WTC11 (cell line): ENCODE measurements around the gene RWDD4. TPM values are rescaled to one million over a fixed set of nuclear protein-coding genes. Genes with fewer than 3 reads are reported as not detected.

Experiments used
- ATAC-seq: fragments of 200-7000 bp; cut with Tn5 transposase; 2 replicates; pipeline ENCODE4 v1.10.0; 2021; ENCODE audit warnings: mild to moderate bottlenecking, moderate library complexity
- CTCF ChIA-PET: fragments of 300-600 bp; sonication (Branson Sonifier 250); formaldehyde crosslinking; loops from one replicate; lab custom pipeline; 2021; ENCODE audit warnings: antibody characterized with exemption; lab: Charles Lee
- POLR2A ChIA-PET: fragments of 350-600 bp; sonication (Branson Sonifier 250); formaldehyde crosslinking; loops from one replicate; lab custom pipeline; 2021; ENCODE audit warnings: antibody characterized with exemption; lab: Charles Lee
- DNase-seq: peaks from one replicate; pipeline ENCODE4 v3.0.0; 2021; ENCODE audit warnings: low spot score
- H3K27ac Mint-ChIP-seq: 2 replicates; pipeline ENCODE4 v1.8.0; 2021; ENCODE audit warnings: mixed read lengths
- H3K27me3 Mint-ChIP-seq: 2 replicates; pipeline ENCODE4 v1.8.0; 2021; ENCODE audit warnings: low read depth, mild to moderate bottlenecking, moderate library complexity, mixed read lengths
- H3K36me3 Mint-ChIP-seq: 2 replicates; pipeline ENCODE4 v1.8.0; 2021; ENCODE audit warnings: mixed read lengths
- H3K4me1 Mint-ChIP-seq: 2 replicates; pipeline ENCODE4 v1.8.0; 2022; ENCODE audit warnings: mixed read lengths
- H3K4me3 Mint-ChIP-seq: 2 replicates; pipeline ENCODE4 v1.8.0; 2021; ENCODE audit warnings: mild to moderate bottlenecking, moderate library complexity, mixed read lengths
- H3K9me3 Mint-ChIP-seq: 2 replicates; pipeline ENCODE4 v1.8.0; 2021; ENCODE audit warnings: mixed read lengths
- CREB1 ChIP-seq: sonication (generic); formaldehyde crosslinking; IDR thresholded peaks from 2 replicates; pipeline ENCODE4 v1.8.0; 2023; ENCODE audit warnings: mild to moderate bottlenecking, missing genetic modification reagents
- CREM ChIP-seq: sonication (generic); formaldehyde crosslinking; IDR thresholded peaks from 2 replicates; pipeline ENCODE4 v1.8.1; 2022; ENCODE audit warnings: mild to moderate bottlenecking, missing genetic modification reagents, moderate library complexity
- ETV6 ChIP-seq: sonication (generic); formaldehyde crosslinking; IDR thresholded peaks from 2 replicates; pipeline ENCODE4 v1.8.1; 2022; ENCODE audit warnings: mild to moderate bottlenecking, missing genetic modification reagents
- FOXJ3 ChIP-seq: sonication (generic); formaldehyde crosslinking; IDR thresholded peaks from 2 replicates; pipeline ENCODE4 v1.9.0; 2021; ENCODE audit warnings: missing genetic modification reagents, mild to moderate bottlenecking, borderline replicate concordance
- HMGA2 ChIP-seq: fragments of 250-450 bp; sonication (Bioruptor Pico); IDR thresholded peaks from 2 replicates; pipeline ENCODE4 v1.4.0; 2021; ENCODE audit warnings: mild to moderate bottlenecking, moderate library complexity
- MAX ChIP-seq: sonication (generic); formaldehyde crosslinking; IDR thresholded peaks from 2 replicates; pipeline ENCODE4 v1.8.0; 2022; ENCODE audit warnings: mild to moderate bottlenecking, missing genetic modification reagents
- MXD4 ChIP-seq: fragments of 250-450 bp; sonication (Bioruptor Pico); IDR thresholded peaks from 2 replicates; pipeline ENCODE4 v1.8.0; 2021; ENCODE audit warnings: mild to moderate bottlenecking, moderate library complexity, borderline replicate concordance
- NR2C2 ChIP-seq: sonication (generic); formaldehyde crosslinking; IDR thresholded peaks from 2 replicates; pipeline ENCODE4 v1.8.0; 2022; ENCODE audit warnings: mild to moderate bottlenecking, missing genetic modification reagents
- SP1 ChIP-seq: sonication (generic); formaldehyde crosslinking; conservative IDR thresholded peaks from 2 replicates; pipeline ENCODE4 v1.8.1; 2022; ENCODE audit warnings: missing genetic modification reagents
- TCF7 ChIP-seq: sonication (generic); formaldehyde crosslinking; IDR thresholded peaks from 2 replicates; pipeline ENCODE4 v1.8.0; 2022; ENCODE audit warnings: mild to moderate bottlenecking, low read depth, missing genetic modification reagents, moderate library complexity
- TEAD4 ChIP-seq: sonication (generic); formaldehyde crosslinking; IDR thresholded peaks from 2 replicates; pipeline ENCODE4 v1.8.0; 2022; ENCODE audit warnings: mild to moderate bottlenecking, missing genetic modification reagents
- TP53 ChIP-seq: sonication (generic); formaldehyde crosslinking; IDR thresholded peaks from 2 replicates; pipeline ENCODE4 v1.8.1; 2023; ENCODE audit warnings: mild to moderate bottlenecking, missing genetic modification reagents
- ZNF232 ChIP-seq: sonication (generic); formaldehyde crosslinking; IDR thresholded peaks from 2 replicates; pipeline ENCODE4 v1.8.0; 2022; ENCODE audit warnings: mild to moderate bottlenecking, missing genetic modification reagents
- ZNF317 ChIP-seq: sonication (generic); formaldehyde crosslinking; IDR thresholded peaks from 2 replicates; pipeline ENCODE4 v1.8.1; 2023; ENCODE audit warnings: low read depth, mild to moderate bottlenecking, moderate library complexity, missing genetic modification reagents, borderline replicate concordance
- total RNA-seq: library from RNA; stranded (reverse); gene quantifications from 3 replicates; pipeline ENCODE4 v1.2.3, GENCODE V29; 2021
- TF ChIP-seq, protein P1 (sequence below): sonication (generic); formaldehyde crosslinking; IDR thresholded peaks from 2 replicates; pipeline ENCODE4 v1.8.1; 2022; ENCODE audit warnings: missing genetic modification reagents, borderline replicate concordance
- TF ChIP-seq, protein P2 (sequence below): sonication (generic); formaldehyde crosslinking; IDR thresholded peaks from 2 replicates; pipeline ENCODE4 v1.8.0; 2023; ENCODE audit warnings: mild to moderate bottlenecking, missing genetic modification reagents
- TF ChIP-seq, protein P3 (sequence below): sonication (generic); formaldehyde crosslinking; IDR thresholded peaks from 2 replicates; pipeline ENCODE4 v1.8.0; 2022; ENCODE audit warnings: mild to moderate bottlenecking, missing genetic modification reagents
- TF ChIP-seq, protein P4 (sequence below): fragments of 250-450 bp; sonication (Bioruptor Pico); IDR thresholded peaks from 2 replicates; pipeline ENCODE4 v1.8.0; 2021; ENCODE audit warnings: mild to moderate bottlenecking
- TF ChIP-seq, protein P5 (sequence below): sonication (generic); formaldehyde crosslinking; IDR thresholded peaks from 2 replicates; pipeline ENCODE4 v1.8.1; 2023; ENCODE audit warnings: mild to moderate bottlenecking, moderate library complexity, missing genetic modification reagents

The RWDD4 gene
- total RNA-seq, 1 experiment from 2014 or later = 17.8 TPM

GRCh38 chr4:183686461-183686860 is 27.5 kb upstream of the RWDD4 start:
- H3K9me3 Mint-ChIP-seq = no peaks in the 10 kb centered on the region
- no peak overlapping the region for H3K27ac Mint-ChIP-seq
- peaks cover 30% of the 10 kb centered on the region for H3K36me3 Mint-ChIP-seq
- ChIA-PET POLR2A (no interaction called here), CTCF (no interaction called here)
- DNase-seq (no peak), ATAC-seq (no peak)
- no peak for TF ChIP-seq TP53 (CRISPR knock-in tag)
- no peak for TF ChIP-seq FOXJ3
- TF ChIP-seq ZNF317 (CRISPR knock-in tag) = no peak
- TF ChIP-seq MAX (CRISPR knock-in tag) = no peak
- TF ChIP-seq, protein P1, sequence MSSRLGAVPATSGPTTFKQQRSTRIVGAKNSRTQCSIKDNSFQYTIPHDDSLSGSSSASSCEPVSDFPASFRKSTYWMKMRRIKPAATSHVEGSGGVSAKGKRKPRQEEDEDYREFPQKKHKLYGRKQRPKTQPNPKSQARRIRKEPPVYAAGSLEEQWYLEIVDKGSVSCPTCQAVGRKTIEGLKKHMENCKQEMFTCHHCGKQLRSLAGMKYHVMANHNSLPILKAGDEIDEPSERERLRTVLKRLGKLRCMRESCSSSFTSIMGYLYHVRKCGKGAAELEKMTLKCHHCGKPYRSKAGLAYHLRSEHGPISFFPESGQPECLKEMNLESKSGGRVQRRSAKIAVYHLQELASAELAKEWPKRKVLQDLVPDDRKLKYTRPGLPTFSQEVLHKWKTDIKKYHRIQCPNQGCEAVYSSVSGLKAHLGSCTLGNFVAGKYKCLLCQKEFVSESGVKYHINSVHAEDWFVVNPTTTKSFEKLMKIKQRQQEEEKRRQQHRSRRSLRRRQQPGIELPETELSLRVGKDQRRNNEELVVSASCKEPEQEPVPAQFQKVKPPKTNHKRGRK (CRISPR knock-in tag) = no peak
- TF ChIP-seq NR2C2 (CRISPR knock-in tag) = no peak
- H3K4me1 Mint-ChIP-seq = no peaks in the 10 kb centered on the region
- no peak overlapping the region for H3K4me3 Mint-ChIP-seq
- no peaks in the 10 kb centered on the region for H3K27me3 Mint-ChIP-seq

DNA sequence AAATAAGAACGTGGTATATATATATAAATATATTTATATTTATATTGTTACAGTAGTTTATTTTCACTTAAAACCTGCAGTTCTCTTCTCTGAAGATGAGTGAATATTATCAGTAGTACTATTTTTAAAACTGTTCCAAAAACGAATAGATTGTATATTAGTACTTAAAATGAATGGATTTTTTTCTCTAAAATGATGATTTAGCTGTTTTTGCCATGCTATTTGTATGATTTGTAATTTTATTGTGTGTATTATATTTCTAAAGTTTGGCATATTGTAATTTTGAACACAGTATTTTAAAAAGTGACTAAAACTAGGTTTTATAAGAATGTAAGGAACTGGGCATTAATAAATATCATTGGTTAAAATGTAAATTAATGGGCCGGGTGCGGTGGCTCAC is 22.1 kb upstream of the RWDD4 start:
- ATAC-seq (no peak), DNase-seq (no peak)
- Mint-ChIP-seq H3K27me3 (no peaks in the 10 kb centered on the region), H3K27ac (no peak overlapping the region), H3K4me3 (no peak overlapping the region), H3K36me3 (peaks cover 54% of the 10 kb centered on the region), H3K4me1 (no peaks in the 10 kb centered on the region), H3K9me3 (no peaks in the 10 kb centered on the region)
- ChIA-PET CTCF (no interaction called here), POLR2A (interaction anchor here (0.8 kb wide), 1 partner anchor 1658 kb away, joined by 6 read pairs; no protein-coding TSS in a partner anchor)
- TF ChIP-seq, protein P2, sequence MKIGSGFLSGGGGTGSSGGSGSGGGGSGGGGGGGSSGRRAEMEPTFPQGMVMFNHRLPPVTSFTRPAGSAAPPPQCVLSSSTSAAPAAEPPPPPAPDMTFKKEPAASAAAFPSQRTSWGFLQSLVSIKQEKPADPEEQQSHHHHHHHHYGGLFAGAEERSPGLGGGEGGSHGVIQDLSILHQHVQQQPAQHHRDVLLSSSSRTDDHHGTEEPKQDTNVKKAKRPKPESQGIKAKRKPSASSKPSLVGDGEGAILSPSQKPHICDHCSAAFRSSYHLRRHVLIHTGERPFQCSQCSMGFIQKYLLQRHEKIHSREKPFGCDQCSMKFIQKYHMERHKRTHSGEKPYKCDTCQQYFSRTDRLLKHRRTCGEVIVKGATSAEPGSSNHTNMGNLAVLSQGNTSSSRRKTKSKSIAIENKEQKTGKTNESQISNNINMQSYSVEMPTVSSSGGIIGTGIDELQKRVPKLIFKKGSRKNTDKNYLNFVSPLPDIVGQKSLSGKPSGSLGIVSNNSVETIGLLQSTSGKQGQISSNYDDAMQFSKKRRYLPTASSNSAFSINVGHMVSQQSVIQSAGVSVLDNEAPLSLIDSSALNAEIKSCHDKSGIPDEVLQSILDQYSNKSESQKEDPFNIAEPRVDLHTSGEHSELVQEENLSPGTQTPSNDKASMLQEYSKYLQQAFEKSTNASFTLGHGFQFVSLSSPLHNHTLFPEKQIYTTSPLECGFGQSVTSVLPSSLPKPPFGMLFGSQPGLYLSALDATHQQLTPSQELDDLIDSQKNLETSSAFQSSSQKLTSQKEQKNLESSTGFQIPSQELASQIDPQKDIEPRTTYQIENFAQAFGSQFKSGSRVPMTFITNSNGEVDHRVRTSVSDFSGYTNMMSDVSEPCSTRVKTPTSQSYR (CRISPR knock-in tag) = no peak
- TF ChIP-seq SP1 (CRISPR knock-in tag) (no peak), ZNF232 (CRISPR knock-in tag) (no peak), ETV6 (CRISPR knock-in tag) (no peak), CREM (no peak)
- TF ChIP-seq, protein P1 (CRISPR knock-in tag) = no peak
- TF ChIP-seq, protein P3, sequence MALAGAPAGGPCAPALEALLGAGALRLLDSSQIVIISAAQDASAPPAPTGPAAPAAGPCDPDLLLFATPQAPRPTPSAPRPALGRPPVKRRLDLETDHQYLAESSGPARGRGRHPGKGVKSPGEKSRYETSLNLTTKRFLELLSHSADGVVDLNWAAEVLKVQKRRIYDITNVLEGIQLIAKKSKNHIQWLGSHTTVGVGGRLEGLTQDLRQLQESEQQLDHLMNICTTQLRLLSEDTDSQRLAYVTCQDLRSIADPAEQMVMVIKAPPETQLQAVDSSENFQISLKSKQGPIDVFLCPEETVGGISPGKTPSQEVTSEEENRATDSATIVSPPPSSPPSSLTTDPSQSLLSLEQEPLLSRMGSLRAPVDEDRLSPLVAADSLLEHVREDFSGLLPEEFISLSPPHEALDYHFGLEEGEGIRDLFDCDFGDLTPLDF (CRISPR knock-in tag) = no peak

- H3K27me3 Mint-ChIP-seq = no peaks in the 10 kb centered on the region
- DNase-seq = no peak
- no peak overlapping the region for H3K4me3 Mint-ChIP-seq
- no peak for ATAC-seq
- peaks cover 39% of the 10 kb centered on the region for H3K36me3 Mint-ChIP-seq
- no peaks in the 10 kb centered on the region for H3K4me1 Mint-ChIP-seq
- CTCF ChIA-PET = no interaction called here
- H3K9me3 Mint-ChIP-seq = no peaks in the 10 kb centered on the region
- POLR2A ChIA-PET = no interaction called here
- H3K27ac Mint-ChIP-seq = no peak overlapping the region
- no peak for TF ChIP-seq MXD4
- TF ChIP-seq TCF7 (CRISPR knock-in tag) = no peak
- TF ChIP-seq SP1 (CRISPR knock-in tag) = no peak
- TF ChIP-seq, protein P4, sequence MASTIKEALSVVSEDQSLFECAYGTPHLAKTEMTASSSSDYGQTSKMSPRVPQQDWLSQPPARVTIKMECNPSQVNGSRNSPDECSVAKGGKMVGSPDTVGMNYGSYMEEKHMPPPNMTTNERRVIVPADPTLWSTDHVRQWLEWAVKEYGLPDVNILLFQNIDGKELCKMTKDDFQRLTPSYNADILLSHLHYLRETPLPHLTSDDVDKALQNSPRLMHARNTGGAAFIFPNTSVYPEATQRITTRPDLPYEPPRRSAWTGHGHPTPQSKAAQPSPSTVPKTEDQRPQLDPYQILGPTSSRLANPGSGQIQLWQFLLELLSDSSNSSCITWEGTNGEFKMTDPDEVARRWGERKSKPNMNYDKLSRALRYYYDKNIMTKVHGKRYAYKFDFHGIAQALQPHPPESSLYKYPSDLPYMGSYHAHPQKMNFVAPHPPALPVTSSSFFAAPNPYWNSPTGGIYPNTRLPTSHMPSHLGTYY (CRISPR knock-in tag) = no peak
- no peak for TF ChIP-seq TEAD4 (CRISPR knock-in tag)
- TF ChIP-seq CREB1 (CRISPR knock-in tag) = no peak
- TF ChIP-seq, protein P5, sequence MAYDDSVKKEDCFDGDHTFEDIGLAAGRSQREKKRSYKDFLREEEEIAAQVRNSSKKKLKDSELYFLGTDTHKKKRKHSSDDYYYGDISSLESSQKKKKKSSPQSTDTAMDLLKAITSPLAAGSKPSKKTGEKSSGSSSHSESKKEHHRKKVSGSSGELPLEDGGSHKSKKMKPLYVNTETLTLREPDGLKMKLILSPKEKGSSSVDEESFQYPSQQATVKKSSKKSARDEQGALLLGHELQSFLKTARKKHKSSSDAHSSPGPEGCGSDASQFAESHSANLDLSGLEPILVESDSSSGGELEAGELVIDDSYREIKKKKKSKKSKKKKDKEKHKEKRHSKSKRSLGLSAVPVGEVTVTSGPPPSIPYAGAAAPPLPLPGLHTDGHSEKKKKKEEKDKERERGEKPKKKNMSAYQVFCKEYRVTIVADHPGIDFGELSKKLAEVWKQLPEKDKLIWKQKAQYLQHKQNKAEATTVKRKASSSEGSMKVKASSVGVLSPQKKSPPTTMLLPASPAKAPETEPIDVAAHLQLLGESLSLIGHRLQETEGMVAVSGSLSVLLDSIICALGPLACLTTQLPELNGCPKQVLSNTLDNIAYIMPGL = no peak
- TF ChIP-seq HMGA2 = no peak
Measured at GRCh38 chr4:183675625-183676024, 16.6 kb upstream of the RWDD4 start.
